ENCODE measurements around the gene CCNE1.

GRCh38 chr19:29815231-29815630, 3.4 kb downstream of the CCNE1 start:
- TF ChIP-seq EZH2 (IDR thresholded peaks at IDR 0.05) (no peak), POLR2AphosphoS5 (IDR thresholded peaks at IDR 0.05; ENCODE audit: borderline replicate concordance, low read depth, low read length) (no peak)

Data from SK-N-MC (cell line).